ENCODE data around the gene EFTUD2. TPM values are rescaled to one million over a fixed set of nuclear protein-coding genes. Genes with fewer than 3 reads are reported as not detected.

The EFTUD2 gene
- total and polyA plus RNA-seq, 2 of the 13 experiments (the other 11 are each of a cell fraction or from before 2014, with no cell fraction given): 111 to 137 TPM

- TF ChIP-seq ZBTB7A (CRISPR knock-in tag; IDR thresholded peaks at IDR 0.05) (peak; percentile 73; the same call in 1 of the 2 replicates), SP4 (CRISPR knock-in tag; IDR thresholded peaks at IDR 0.05) (peak; percentile 39; the same call in 1 of the 2 replicates), ZSCAN25 (CRISPR knock-in tag; IDR thresholded peaks at IDR 0.05) (peak; percentile 36; the same call in 1 of the 2 replicates), ZNF441 (CRISPR knock-in tag; IDR thresholded peaks at IDR 0.05; ENCODE audit: borderline replicate concordance) (peak; percentile 46; the same call in 1 of the 2 replicates), ZFP37 (CRISPR knock-in tag; IDR thresholded peaks at IDR 0.05; ENCODE audit: borderline replicate concordance) (no peak), WIZ (CRISPR knock-in tag; IDR thresholded peaks at IDR 0.05) (no peak), ZNF720 (CRISPR knock-in tag; IDR thresholded peaks at IDR 0.05) (no peak), NCOA2 (CRISPR knock-in tag; IDR thresholded peaks at IDR 0.05) (no peak), DPF2 (CRISPR knock-in tag; IDR thresholded peaks at IDR 0.05; ENCODE audit: borderline replicate concordance, low read depth) (no peak), RORA (CRISPR knock-in tag; IDR thresholded peaks at IDR 0.05) (no peak), GLMP (CRISPR knock-in tag; IDR thresholded peaks at IDR 0.05; ENCODE audit: borderline replicate concordance) (no peak), JUN (CRISPR knock-in tag; IDR thresholded peaks at IDR 0.05) (no peak), GATAD2A (CRISPR knock-in tag; IDR thresholded peaks at IDR 0.05) (0 out of 2 replicates have a peak, but pooled peaks have one; percentile 19), ZNF317 (CRISPR knock-in tag; IDR thresholded peaks at IDR 0.05) (no peak), PRMT3 (CRISPR knock-in tag; IDR thresholded peaks at IDR 0.05; ENCODE audit: borderline replicate concordance, low read depth) (no peak), STAT6 (CRISPR knock-in tag; IDR thresholded peaks at IDR 0.05; ENCODE audit: borderline replicate concordance) (no peak), SAP130 (CRISPR knock-in tag; IDR thresholded peaks at IDR 0.05; ENCODE audit: low read depth) (peak; percentile 14; the same call in 1 of the 2 replicates), AKAP8 (CRISPR knock-in tag; IDR thresholded peaks at IDR 0.05) (no peak), TARDBP (CRISPR knock-in tag; IDR thresholded peaks at IDR 0.05) (peak; percentile 35; the same call in 1 of the 2 replicates), ZNF605 (CRISPR knock-in tag; IDR thresholded peaks at IDR 0.05) (peak; percentile 32), ZNF276 (CRISPR knock-in tag; IDR thresholded peaks at IDR 0.05; ENCODE audit: low read depth) (no peak), XBP1 (CRISPR knock-in tag; IDR thresholded peaks at IDR 0.05) (no peak), ZNF790 (CRISPR knock-in tag; IDR thresholded peaks at IDR 0.05; ENCODE audit: borderline replicate concordance) (no peak), MNT (IDR thresholded peaks at IDR 0.05) (no peak)
Measured at GRCh38 chr17:44862278-44862914, 36.8 kb downstream of the EFTUD2 start (continued).
